AG04450 (cell line): Measurements from ENCODE around the gene CTPS2. TPM values are rescaled to one million over a fixed set of nuclear protein-coding genes. Genes with fewer than 3 reads are reported as not detected.

Experiments
- CTCF ChIA-PET: fragments of 300-600, 350-600 bp; formaldehyde crosslinking; extraction: SDS; loops from one replicate; lab custom pipeline; 2022; ENCODE audit warnings: antibody characterized with exemption, inconsistent platforms; lab: Charles Lee
- POLR2A ChIA-PET: fragments of 350-600 bp; formaldehyde crosslinking; extraction: SDS; loops from one replicate; lab custom pipeline; 2021; ENCODE audit warnings: antibody characterized with exemption, inconsistent platforms; lab: Yijun Ruan, JAX
- DNase-seq: peaks from one replicate; pipeline ENCODE4 v3.0.0-alpha.2; 2011; ENCODE audit warnings: low read depth, low spot score
- H3K27ac ChIP-seq: one replicate; pipeline ENCODE4 v1.5.1; 2012; ENCODE audit warnings: low read depth, low read length, control low read depth
- H3K27me3 ChIP-seq: one replicate; pipeline ENCODE4 v1.6.0; 2012; ENCODE audit warnings: low read length; ENCODE audit not compliant: control insufficient read depth, insufficient read depth
- H3K4me3 ChIP-seq: 2 replicates; pipeline ENCODE4 v1.5.1; 2011; ENCODE audit warnings: mild to moderate bottlenecking, low read depth, low read length, control low read depth
- H3K9me3 ChIP-seq: 2 replicates; pipeline ENCODE4 v1.5.1; 2012; ENCODE audit warnings: low read length; ENCODE audit not compliant: control insufficient read depth, insufficient read depth
- CTCF ChIP-seq: IDR thresholded peaks from 2 replicates; pipeline ENCODE4 v1.5.1; 2011; ENCODE audit warnings: low read depth, low read length, control low read depth, inconsistent platforms
- polyA plus RNA-seq: library from polyadenylated mRNA; depleted of rRNA; stranded (reverse); fragments of >200 nt; gene quantifications from 2 replicates; pipeline ENCODE4 v1.2.3, GENCODE V29; 2011

CTPS2 gene
- polyA plus RNA-seq, 1 experiment, result 11.7 TPM

- Histone ChIP-seq H3K27ac (peak overlapping the region; percentile 61), H3K27me3 (no peaks in the 10 kb centered on the region), H3K9me3 (no peaks in the 10 kb centered on the region), H3K4me3 (no peak overlapping the region)
- DNase-seq, result no peak
- ChIA-PET CTCF (interaction anchor here (1.3 to 2.1 kb wide), 5 partner anchors 202 to 735 kb away, joined by 5 to 12 read pairs (median 5); partner anchors contain the start of gene GRPR), POLR2A (interaction anchor here (0.6 to 1.2 kb wide), 2 partner anchors 112 to 202 kb away, joined by 3 to 6 read pairs; no protein-coding TSS in a partner anchor)
- TF ChIP-seq CTCF, result no peak
These were observed 47.4 kb downstream of the CTPS2 start for GRCh38 chrX:16665089-16665488.

- peak overlapping the region; percentile 68 for H3K27ac ChIP-seq
- ChIA-PET CTCF (interaction anchor here (1.3 to 2.1 kb wide), 5 partner anchors 201 to 734 kb away, joined by 5 to 12 read pairs (median 5); partner anchors contain the start of gene GRPR), POLR2A (interaction anchor here (0.6 to 1.2 kb wide), 3 partner anchors 112 to 220 kb away, joined by 3 to 6 read pairs (median 3); no protein-coding TSS in a partner anchor)
These were observed 47.8 kb downstream of the CTPS2 start for GRCh38 chrX:16664626-16665025.

GRCh38 chrX:16664074-16664473, 48.4 kb downstream of the CTPS2 start:
- Histone ChIP-seq H3K27me3 (no peaks in the 10 kb centered on the region), H3K9me3 (no peaks in the 10 kb centered on the region), H3K4me3 (no peak overlapping the region), H3K27ac (no peak overlapping the region)
- CTCF ChIA-PET, result interaction anchor here (0.9 to 2.1 kb wide), 6 partner anchors 201 to 735 kb away, joined by 3 to 12 read pairs (median 5); partner anchors contain the start of gene GRPR
- no peak for DNase-seq
- POLR2A ChIA-PET, result interaction anchor here (1.0 to 1.2 kb wide), 2 partner anchors 201 to 219 kb away, joined by 3 to 6 read pairs; no protein-coding TSS in a partner anchor
- peak; percentile 33 for TF ChIP-seq CTCF

More at GRCh38 chrX:16664626-16665025, 47.8 kb downstream of the CTPS2 start:
- TF ChIP-seq CTCF, result no peak
- Histone ChIP-seq H3K27me3 (no peaks in the 10 kb centered on the region), H3K9me3 (no peaks in the 10 kb centered on the region), H3K4me3 (no peak overlapping the region)
- DNase-seq, result no peak

- H3K27me3 ChIP-seq, result no peaks in the 10 kb centered on the region
- no peak for TF ChIP-seq CTCF
- H3K9me3 ChIP-seq, result no peaks in the 10 kb centered on the region
- DNase-seq, result no peak
- no peak overlapping the region for H3K4me3 ChIP-seq
- ChIA-PET POLR2A (interaction anchor here (0.7 kb wide), 1 partner anchor 233 kb away, joined by 5 read pairs; no protein-coding TSS in a partner anchor), CTCF (interaction anchor here (0.6 to 0.7 kb wide), 2 partner anchors 11 to 226 kb away, joined by 4 to 5 read pairs; no protein-coding TSS in a partner anchor)
- no peak overlapping the region for H3K27ac ChIP-seq
These were observed 50.1 kb downstream of the CTPS2 start for GRCh38 chrX:16662402-16662801.

GRCh38 chrX:16661495-16661894, 51.0 kb downstream of the CTPS2 start:
- DNase-seq, result no peak
- no peaks in the 10 kb centered on the region for H3K9me3 ChIP-seq
- ChIA-PET POLR2A (no interaction called here), CTCF (interaction anchor here (1.8 kb wide), 1 partner anchor 225 kb away, joined by 6 read pairs; no protein-coding TSS in a partner anchor)
- no peak overlapping the region for H3K27ac ChIP-seq
- no peak for TF ChIP-seq CTCF
- no peaks in the 10 kb centered on the region for H3K27me3 ChIP-seq
- H3K4me3 ChIP-seq, result no peak overlapping the region
